T-helper 17 cell (primary cell): ENCODE measurements around the gene ARL2BP. TPM values are rescaled to one million over a fixed set of nuclear protein-coding genes. Genes with fewer than 3 reads are reported as not detected.

Source experiments
- ATAC-seq: fragments of 150-1000 bp; cut with Tn5 transposase; 2 replicates; pipeline ENCODE4 v1.10.0; 2021; ENCODE audit warnings: mild to moderate bottlenecking, moderate library complexity
- DNase-seq, 3 donors: peaks; one replicate each; pipeline versions ENCODE4 v3.0.0 to v3.0.0-alpha.2; 2020 to 2021
- H3K9me3 ChIP-seq: one replicate; pipeline ENCODE4 v1.7.0; 2013; ENCODE audit warnings: low read length, mild to moderate bottlenecking; ENCODE audit not compliant: control insufficient read depth, poor library complexity, severe bottlenecking
- H3K27ac Mint-ChIP-seq: one replicate; pipeline ENCODE4 v1.8.0; 2022; ENCODE audit warnings: mild to moderate bottlenecking, moderate library complexity, mixed read lengths
- H3K27me3 Mint-ChIP-seq: one replicate; pipeline ENCODE4 v1.8.0; 2022; ENCODE audit warnings: mixed read lengths
- H3K36me3 Mint-ChIP-seq: one replicate; pipeline ENCODE4 v1.8.0; 2022; ENCODE audit warnings: low read depth, mixed read lengths
- H3K4me1 Mint-ChIP-seq: one replicate; pipeline ENCODE4 v1.8.0; 2022; ENCODE audit warnings: mild to moderate bottlenecking, mixed read lengths
- H3K4me3 Mint-ChIP-seq: one replicate; pipeline ENCODE4 v1.8.0; 2022; ENCODE audit warnings: mild to moderate bottlenecking, moderate library complexity, mixed read lengths
- total RNA-seq, 4 donors: library from RNA in 2 of 4; stranded (reverse) in 2 of 4; gene quantifications; one replicate each; pipeline ENCODE4 v1.2.3 and lab custom pipeline; 2022 to 2026

Gene ARL2BP
- total RNA-seq, 2 donors from 2014 or later, result 37.0 to 39.6 TPM

DNA sequence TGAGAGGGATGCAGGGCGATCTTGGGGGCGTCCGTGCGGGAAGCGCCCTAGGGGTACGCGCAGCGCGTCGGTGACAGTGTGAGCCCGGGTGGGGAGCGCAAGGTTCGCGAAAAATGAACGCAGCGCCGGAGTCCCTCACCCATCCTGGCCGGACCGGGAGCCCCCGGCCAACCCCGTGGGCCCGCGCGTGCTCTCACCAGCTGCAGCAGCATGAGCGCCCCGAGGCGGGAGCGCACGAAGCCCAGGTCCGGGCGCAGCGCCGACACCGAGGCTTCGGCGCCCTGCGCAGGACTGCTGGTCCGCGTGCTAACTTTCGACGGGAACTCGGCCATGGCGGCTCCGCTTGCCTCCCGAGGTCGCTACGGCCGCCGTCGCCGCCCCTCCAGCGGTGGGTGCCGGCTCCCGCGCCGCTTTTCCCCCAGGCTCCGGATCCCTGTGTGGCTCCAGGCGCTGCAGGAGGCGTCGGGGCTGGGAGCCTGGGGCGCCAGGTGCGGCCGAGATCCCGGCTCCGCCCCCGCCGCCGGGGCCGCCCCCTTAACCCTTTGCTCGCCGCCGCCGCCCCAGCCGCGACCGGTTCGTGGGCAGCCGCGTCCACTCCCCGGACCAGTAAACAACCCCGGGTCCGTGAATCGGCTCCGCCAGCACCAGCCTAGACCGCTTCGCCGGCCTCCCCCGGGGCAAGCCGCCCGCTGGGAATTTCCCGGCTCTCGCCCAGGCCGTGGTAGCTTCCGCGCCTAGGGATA, 39.3 kb downstream of the ARL2BP start, which contains the start of gene PLLP:
PLLP (minus strand) TSS at position 464 of the 743 bp plus-strand sequence; CDS start at position 332, 132 bp downstream.
- H3K36me3 Mint-ChIP-seq, result no peaks in the 10 kb centered on the region
- peak within 1 kb of the TSS; percentile 53 for H3K27ac Mint-ChIP-seq
- peak within 1 kb of the TSS; percentile 84 for H3K4me3 Mint-ChIP-seq
- peak; percentile 74 for ATAC-seq
- no peaks in the 10 kb centered on the region for H3K9me3 ChIP-seq
- peak; percentile 24 to 40 (median 27) for DNase-seq
- peaks cover 21% of the 10 kb centered on the region for H3K4me1 Mint-ChIP-seq
- peaks cover 17% of the 10 kb centered on the region for H3K27me3 Mint-ChIP-seq

DNA sequence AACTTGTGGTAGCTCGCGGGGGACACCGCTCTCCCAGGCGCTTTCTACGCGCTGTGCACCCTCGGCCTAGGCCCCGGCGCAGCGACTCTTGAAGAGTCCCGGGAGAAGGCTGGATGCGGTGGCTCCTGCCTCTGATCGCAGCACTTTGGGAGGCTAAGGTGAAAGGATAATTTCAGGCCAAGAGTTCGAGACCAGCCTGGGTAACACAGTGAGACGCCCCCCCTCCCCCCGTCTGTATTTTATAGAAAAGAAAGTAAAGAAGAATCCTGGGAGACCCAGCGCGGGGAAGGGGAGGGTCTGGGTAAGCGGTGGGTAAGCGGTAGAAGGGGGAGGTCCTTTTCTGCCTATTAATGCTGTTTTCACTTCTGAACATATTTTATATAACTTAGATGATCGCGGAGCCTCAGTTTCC, 39.9 kb downstream of the ARL2BP start:
- DNase-seq (no peak), ATAC-seq (no peak)
- Mint-ChIP-seq H3K4me3 (peak overlapping the region; percentile 84), H3K27ac (peak overlapping the region; percentile 53), H3K4me1 (peaks cover 21% of the 10 kb centered on the region), H3K27me3 (peaks cover 17% of the 10 kb centered on the region), H3K36me3 (no peaks in the 10 kb centered on the region)
- H3K9me3 ChIP-seq, result no peaks in the 10 kb centered on the region

DNA sequence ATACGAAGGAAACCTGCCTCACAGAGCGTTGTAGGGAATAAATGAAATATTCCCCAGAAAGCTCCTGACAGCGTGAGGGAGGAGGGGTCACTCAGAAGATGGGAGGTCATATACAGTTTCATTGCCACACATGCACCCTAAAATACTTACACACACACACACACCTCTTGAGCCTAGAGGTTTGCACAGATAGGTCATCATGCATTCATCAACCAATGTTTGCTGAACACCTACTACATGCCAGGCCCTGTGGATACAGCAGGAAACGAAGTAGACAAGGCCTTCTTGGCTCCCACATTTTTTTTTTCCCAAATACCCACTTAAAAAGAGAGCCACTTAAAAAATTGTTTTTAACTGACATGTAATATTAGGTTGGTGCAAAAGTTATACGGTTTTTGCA, 40.3 kb downstream of the ARL2BP start:
- H3K9me3 ChIP-seq, result no peaks in the 10 kb centered on the region
- Mint-ChIP-seq H3K4me3 (peak overlapping the region; percentile 84), H3K27ac (peak overlapping the region; percentile 53), H3K27me3 (peaks cover 17% of the 10 kb centered on the region), H3K36me3 (no peaks in the 10 kb centered on the region), H3K4me1 (peaks cover 17% of the 10 kb centered on the region)
- ATAC-seq (no peak), DNase-seq (no peak)

DNA sequence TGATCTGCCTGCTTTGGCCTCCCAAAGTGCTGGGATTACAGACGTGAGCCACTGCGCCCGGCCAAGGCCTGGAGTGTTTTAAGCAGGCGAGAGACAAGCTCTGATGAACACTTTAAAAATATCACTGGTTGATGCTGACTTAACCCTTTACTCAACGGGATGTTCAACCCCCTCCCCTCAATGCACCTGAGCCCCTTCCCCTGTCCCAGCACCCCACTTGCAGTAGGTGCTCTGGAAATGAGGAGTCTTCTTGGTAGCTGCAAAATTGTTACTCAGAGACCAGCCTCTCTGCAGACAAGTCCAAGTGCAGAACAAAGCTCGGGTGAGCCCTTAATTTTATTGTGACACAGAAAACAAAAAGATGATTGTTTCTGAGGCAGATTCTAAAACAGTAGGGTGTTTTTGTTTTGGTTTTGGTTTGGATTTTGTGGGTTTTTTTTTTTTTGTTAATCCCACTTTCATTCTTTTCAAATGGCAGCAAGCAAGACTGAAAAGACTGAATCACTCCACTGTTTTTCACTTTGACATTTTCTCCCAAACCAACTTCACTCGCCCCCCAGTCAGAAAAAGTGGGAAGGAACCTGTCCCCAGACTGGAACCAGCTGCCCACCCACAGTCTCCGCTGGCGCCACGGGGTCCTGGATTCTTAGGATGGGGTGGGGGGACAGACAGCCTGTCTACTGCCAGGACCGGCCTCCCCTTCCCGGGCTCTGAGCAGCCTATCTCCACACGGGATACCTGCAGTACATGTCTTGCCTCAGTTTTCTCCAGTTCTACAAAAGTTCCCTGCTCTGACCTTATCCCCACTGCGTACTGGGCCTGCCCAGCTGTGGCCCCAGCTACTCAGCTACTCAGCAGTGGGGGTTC, 44.6 kb downstream of the ARL2BP start:
- peaks cover 6% of the 10 kb centered on the region for H3K4me1 Mint-ChIP-seq
- DNase-seq (no peak), ATAC-seq (no peak)
- H3K27me3 Mint-ChIP-seq, result peaks cover 8% of the 10 kb centered on the region
- H3K4me3 Mint-ChIP-seq, result no peak overlapping the region
- H3K9me3 ChIP-seq, result no peaks in the 10 kb centered on the region
- H3K27ac Mint-ChIP-seq, result no peak overlapping the region
- H3K36me3 Mint-ChIP-seq, result no peaks in the 10 kb centered on the region

DNA sequence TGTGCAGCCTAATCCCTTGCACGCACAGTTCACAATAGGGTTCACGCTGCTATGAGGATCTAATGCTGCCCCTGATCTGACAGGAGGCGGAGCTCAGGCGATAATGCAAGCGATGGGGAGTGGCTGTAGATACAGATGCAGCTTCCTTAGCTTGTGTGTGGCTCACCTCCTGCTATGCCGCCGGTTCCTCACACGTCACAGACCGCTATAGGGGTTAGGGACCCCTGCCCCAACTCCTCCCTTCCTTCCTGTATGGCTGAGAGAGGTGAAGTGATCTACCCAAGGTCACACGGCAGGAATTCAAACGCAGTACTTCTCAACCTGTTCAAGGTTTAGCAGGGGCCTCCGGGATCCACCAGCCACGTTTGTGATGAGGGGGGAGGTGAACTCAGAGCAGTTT, 52.8 kb downstream of the ARL2BP start:
- no peak overlapping the region for H3K27ac Mint-ChIP-seq
- no peaks in the 10 kb centered on the region for H3K27me3 Mint-ChIP-seq
- H3K36me3 Mint-ChIP-seq, result no peaks in the 10 kb centered on the region
- H3K9me3 ChIP-seq, result no peaks in the 10 kb centered on the region
- peak; percentile 37 for ATAC-seq
- DNase-seq, result peak; percentile 33 to 55 (median 34)
- H3K4me3 Mint-ChIP-seq, result peak overlapping the region; percentile 73
- peaks cover 8% of the 10 kb centered on the region for H3K4me1 Mint-ChIP-seq

DNA sequence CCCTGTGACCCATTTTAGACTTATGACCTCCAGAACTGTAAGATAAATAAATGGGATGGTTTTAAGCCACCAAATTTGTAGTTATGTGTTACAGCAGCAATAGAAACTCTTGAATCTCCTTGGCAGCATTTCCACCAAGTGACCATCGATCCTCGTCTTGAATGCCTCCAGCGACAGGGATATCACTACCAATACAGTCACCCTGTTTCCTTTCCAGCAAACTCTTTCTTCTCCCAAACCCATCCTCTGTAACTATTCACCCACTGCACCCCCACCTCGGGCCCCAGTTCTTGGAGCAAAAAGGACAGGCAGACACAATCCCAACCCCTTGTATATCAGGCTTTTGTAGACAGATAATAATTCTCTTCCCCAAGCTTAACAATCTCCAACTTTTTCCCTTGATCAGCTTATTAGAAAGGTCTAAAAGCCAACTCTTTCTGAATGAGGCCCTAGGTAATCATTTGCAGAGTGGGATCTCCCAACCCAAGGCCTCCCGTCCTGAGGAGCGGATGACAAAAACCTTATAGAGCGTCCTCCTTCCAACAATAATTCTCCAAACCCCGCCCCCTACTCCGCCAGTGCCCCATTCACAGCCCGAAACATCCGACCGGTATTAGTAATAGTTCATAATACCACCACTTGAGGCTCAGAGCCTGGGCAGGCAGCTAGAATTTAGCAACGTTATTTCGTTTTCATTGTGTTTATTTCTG, 54.1 kb downstream of the ARL2BP start:
- Mint-ChIP-seq H3K27me3 (no peaks in the 10 kb centered on the region), H3K27ac (no peak overlapping the region), H3K36me3 (no peaks in the 10 kb centered on the region), H3K4me1 (peaks cover 17% of the 10 kb centered on the region), H3K4me3 (no peak overlapping the region)
- DNase-seq (peak in 2 of 3 donors; percentile 16 to 21), ATAC-seq (peak; percentile 5)
- H3K9me3 ChIP-seq, result no peaks in the 10 kb centered on the region

DNA sequence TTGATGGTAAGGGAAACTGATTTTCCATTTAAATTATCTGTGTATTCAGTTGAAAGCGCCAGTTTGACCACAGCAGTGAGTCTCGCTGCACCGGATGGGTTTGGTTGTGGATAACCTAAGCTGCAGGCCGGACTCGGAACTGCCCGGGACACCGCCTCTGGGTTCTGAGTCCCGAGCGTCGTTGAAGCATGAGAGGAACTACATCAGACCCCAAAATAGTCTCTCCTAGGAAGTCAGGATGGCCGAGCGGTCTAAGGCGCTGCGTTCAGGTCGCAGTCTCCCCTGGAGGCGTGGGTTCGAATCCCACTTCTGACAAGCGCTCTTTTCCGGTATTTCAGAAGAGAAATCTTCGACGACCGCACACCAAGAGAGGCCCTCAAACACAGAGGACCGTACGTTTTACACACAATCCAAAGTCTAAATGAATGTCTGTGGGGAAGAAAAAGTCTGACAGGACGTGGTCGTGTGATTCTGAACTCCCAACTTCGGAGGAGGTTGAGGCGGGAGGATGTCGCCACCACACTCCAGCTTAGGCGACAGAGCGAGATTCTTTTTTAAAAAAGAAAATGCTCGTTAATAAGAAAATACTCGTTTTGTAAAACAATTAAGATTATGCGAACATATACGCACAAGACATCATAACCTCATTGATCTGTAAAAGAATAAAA, 54.8 kb downstream of the ARL2BP start:
- Mint-ChIP-seq H3K4me1 (peaks cover 21% of the 10 kb centered on the region), H3K4me3 (no peak overlapping the region), H3K27me3 (no peaks in the 10 kb centered on the region), H3K36me3 (no peaks in the 10 kb centered on the region), H3K27ac (no peak overlapping the region)
- DNase-seq (peak; percentile 45 to 76 (median 70)), ATAC-seq (peak; percentile 49)
- no peaks in the 10 kb centered on the region for H3K9me3 ChIP-seq

DNA sequence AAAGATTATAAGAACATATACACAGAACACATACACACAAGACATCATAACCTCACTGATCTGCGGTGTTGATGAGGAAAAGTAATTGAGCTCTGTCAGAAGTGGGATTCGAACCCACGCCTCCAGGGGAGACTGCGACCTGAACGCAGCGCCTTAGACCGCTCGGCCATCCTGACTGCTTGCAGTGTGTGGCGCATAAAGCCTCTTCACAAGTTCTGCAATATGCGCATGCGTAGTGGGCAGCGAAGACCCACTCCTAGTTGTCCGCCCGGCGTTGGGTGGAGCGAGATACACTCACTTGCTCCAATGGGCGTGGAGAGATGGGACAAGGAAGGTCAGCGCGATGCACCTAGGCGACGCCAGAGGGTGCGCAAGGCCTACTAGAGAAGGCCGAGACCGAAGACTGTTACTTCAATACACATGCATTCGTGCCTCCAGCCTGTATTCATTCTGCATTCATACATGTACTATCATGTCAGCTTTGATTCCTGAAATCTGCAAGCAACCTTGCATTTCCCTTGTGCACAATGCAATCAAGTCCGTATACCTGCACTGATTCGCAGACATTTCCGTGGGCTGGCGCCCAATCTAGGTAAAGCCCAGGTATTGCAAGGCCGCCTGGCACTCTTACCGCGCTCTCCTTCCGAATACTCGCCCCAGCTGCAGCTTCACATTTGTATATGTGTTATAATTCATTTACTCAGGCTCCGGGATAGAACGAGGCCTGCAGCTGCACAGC, 55.5 kb downstream of the ARL2BP start:
- H3K27me3 Mint-ChIP-seq, result no peaks in the 10 kb centered on the region
- H3K9me3 ChIP-seq, result no peaks in the 10 kb centered on the region
- H3K27ac Mint-ChIP-seq, result no peak overlapping the region
- H3K36me3 Mint-ChIP-seq, result no peaks in the 10 kb centered on the region
- ATAC-seq (peak; percentile 91), DNase-seq (peak; percentile 91 to 100 (median 98))
- no peak overlapping the region for H3K4me3 Mint-ChIP-seq
- peaks cover 21% of the 10 kb centered on the region for H3K4me1 Mint-ChIP-seq

DNA sequence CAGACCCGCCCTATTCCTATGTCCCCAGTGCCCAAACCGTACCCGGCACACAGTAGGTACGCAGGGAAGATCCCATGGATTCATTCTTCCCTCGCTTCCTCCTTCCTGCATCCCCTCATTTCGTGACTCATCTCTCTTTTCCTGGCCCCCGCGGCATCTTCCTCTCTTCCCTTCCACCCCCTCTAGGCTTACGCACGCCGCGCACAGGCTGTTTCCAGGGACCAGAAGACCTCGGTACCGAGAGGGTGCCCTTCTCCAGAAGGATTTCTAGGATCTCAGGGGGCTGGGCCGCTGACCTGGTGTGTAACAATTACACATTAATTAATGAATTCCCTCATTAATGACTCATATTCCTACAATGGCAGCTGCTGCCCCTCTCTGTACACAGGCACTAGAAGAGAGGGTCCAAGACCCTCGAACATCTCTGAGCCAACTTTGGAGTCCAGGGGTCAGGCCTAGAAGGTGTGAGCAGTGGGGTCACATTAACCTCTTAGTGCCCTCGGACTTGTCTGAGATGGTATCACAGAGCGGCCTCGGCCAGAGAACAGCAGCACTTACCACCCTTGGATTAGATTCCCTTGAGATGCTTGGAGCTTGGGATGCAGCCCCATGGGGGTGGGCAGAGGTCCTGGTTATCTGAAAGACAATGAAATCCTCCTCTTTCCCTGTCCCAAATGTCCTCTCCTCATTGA, 56.2 kb downstream of the ARL2BP start:
- Mint-ChIP-seq H3K27me3 (no peaks in the 10 kb centered on the region), H3K4me1 (peaks cover 21% of the 10 kb centered on the region), H3K27ac (no peak overlapping the region), H3K36me3 (no peaks in the 10 kb centered on the region), H3K4me3 (peak overlapping the region; percentile 61)
- H3K9me3 ChIP-seq, result no peaks in the 10 kb centered on the region
- no peak for DNase-seq
- ATAC-seq, result no peak
